HepG2 (cell line): ENCODE measurements around the gene TOP3B. TPM values are rescaled to one million over a fixed set of nuclear protein-coding genes. Genes with fewer than 3 reads are reported as not detected.

Experiments
- ATF1 ChIP-seq: IDR thresholded peaks from 2 replicates; pipeline ENCODE4 v1.6.1; 2016; ENCODE audit warnings: mild to moderate bottlenecking, control low read depth
- ATF7-NPFF ChIP-seq: sonication (generic); formaldehyde crosslinking; IDR thresholded peaks from 2 replicates; pipeline ENCODE4 v1.8.1; 2023; ENCODE audit warnings: mild to moderate bottlenecking, low read depth, missing genetic modification reagents, moderate library complexity
- BHLHE40 ChIP-seq: IDR thresholded peaks from 2 replicates; pipeline ENCODE4 v1.6.1; 2011; ENCODE audit warnings: low read length, improper control_type of control experiment
- HIC2 ChIP-seq: sonication (generic); formaldehyde crosslinking; IDR thresholded peaks from 2 replicates; pipeline ENCODE4 v1.9.0; 2022; ENCODE audit warnings: low read depth, missing genetic modification reagents
- MIER2 ChIP-seq: IDR thresholded peaks from 2 replicates; pipeline ENCODE4 v1.6.1; 2016; ENCODE audit warnings: missing biosample characterization, missing genetic modification reagents
- MYNN ChIP-seq: sonication (generic); formaldehyde crosslinking; IDR thresholded peaks from 2 replicates; pipeline ENCODE4 v1.4.0; 2020; ENCODE audit warnings: mild to moderate bottlenecking, low read depth, missing genetic modification reagents
- PHF20 ChIP-seq: sonication (generic); formaldehyde crosslinking; IDR thresholded peaks from 2 replicates; pipeline ENCODE4 v1.5.0; 2020; ENCODE audit warnings: mild to moderate bottlenecking, missing genetic modification reagents
- PHF8 ChIP-seq: sonication (generic); formaldehyde crosslinking; IDR thresholded peaks from 2 replicates; pipeline ENCODE4 v1.5.0; 2020; ENCODE audit warnings: missing genetic modification reagents
- PPARG ChIP-seq: conservative IDR thresholded peaks from 2 replicates; pipeline ENCODE4 v1.6.1; 2016; ENCODE audit warnings: missing biosample characterization, missing genetic modification reagents
- RBAK ChIP-seq: sonication (generic); formaldehyde crosslinking; IDR thresholded peaks from 2 replicates; pipeline ENCODE4 v1.5.1; 2020; ENCODE audit warnings: mild to moderate bottlenecking, missing genetic modification reagents
- RFX1 ChIP-seq: fragments of 450-650 bp; IDR thresholded peaks from 2 replicates; pipeline ENCODE4 v1.6.1; 2017
- ZBTB7A ChIP-seq: sonication (generic); formaldehyde crosslinking; IDR thresholded peaks from 2 replicates; pipeline ENCODE4 v1.8.0; 2022; ENCODE audit warnings: mild to moderate bottlenecking, missing genetic modification reagents
- ZFX ChIP-seq: sonication (generic); formaldehyde crosslinking; IDR thresholded peaks from 2 replicates; pipeline ENCODE4 v1.4.0; 2020; ENCODE audit warnings: mild to moderate bottlenecking, low read depth, missing genetic modification reagents, moderate library complexity
- ZNF337 ChIP-seq: sonication (generic); formaldehyde crosslinking; IDR thresholded peaks from 2 replicates; pipeline ENCODE4 v1.5.1; 2020; ENCODE audit warnings: missing genetic modification reagents, low read depth, mild to moderate bottlenecking, borderline replicate concordance
- ZNF367 ChIP-seq: sonication (generic); formaldehyde crosslinking; IDR thresholded peaks from 2 replicates; pipeline ENCODE4 v1.4.0; 2020; ENCODE audit warnings: missing genetic modification reagents, borderline replicate concordance
- ZNF496 ChIP-seq: sonication (generic); formaldehyde crosslinking; IDR thresholded peaks from 2 replicates; pipeline ENCODE4 v1.8.1; 2023; ENCODE audit warnings: mild to moderate bottlenecking, moderate library complexity, missing genetic modification reagents; ENCODE audit not compliant: insufficient replicate concordance
- ZNF563 ChIP-seq: sonication (generic); formaldehyde crosslinking; IDR thresholded peaks from 2 replicates; pipeline ENCODE4 v1.8.0; 2022; ENCODE audit warnings: mild to moderate bottlenecking, moderate library complexity, missing genetic modification reagents
- ZNF569 ChIP-seq: sonication (generic); formaldehyde crosslinking; IDR thresholded peaks from 2 replicates; pipeline ENCODE4 v1.5.0; 2020; ENCODE audit warnings: mild to moderate bottlenecking, missing genetic modification reagents, moderate library complexity, borderline replicate concordance
- ZNF598 ChIP-seq: sonication (generic); formaldehyde crosslinking; IDR thresholded peaks from 2 replicates; pipeline ENCODE4 v1.5.1; 2020; ENCODE audit warnings: mild to moderate bottlenecking, missing genetic modification reagents, borderline replicate concordance
- ZNF644 ChIP-seq: IDR thresholded peaks from 2 replicates; pipeline ENCODE4 v1.6.1; 2016; ENCODE audit warnings: low read depth
- ZNF782 ChIP-seq: sonication (generic); formaldehyde crosslinking; IDR thresholded peaks from 2 replicates; pipeline ENCODE4 v1.4.0; 2020; ENCODE audit warnings: missing genetic modification reagents, mild to moderate bottlenecking, borderline replicate concordance
- ZNF891 ChIP-seq: sonication (generic); formaldehyde crosslinking; IDR thresholded peaks from 2 replicates; pipeline ENCODE4 v1.5.0; 2020; ENCODE audit warnings: mild to moderate bottlenecking, missing genetic modification reagents
- polyA plus RNA-seq, 8 experiments: library from polyadenylated mRNA; depleted of rRNA in 3 of 8; stranded (reverse) in 7 of 8; unstranded in 1 of 8; fragments of >200 nt; fragmentation: Illumina TruSeq in 4 of 8; extraction: Trizol in 4 of 8; gene quantifications; 2 replicates each; pipeline versions ENCODE4 v1.2.1 to v1.2.3, GENCODE V29; 2011 to 2016; ENCODE audit warnings: low read depth in 4 of 8, missing spikeins in 1 of 8, mixed read lengths in 1 of 8; ENCODE audit not compliant: insufficient read depth in 1 of 8
- total RNA-seq, 5 experiments: library from RNA; depleted of rRNA; stranded (reverse); fragments of >200 nt; fragmentation: Illumina TruSeq; extraction: Trizol; gene quantifications; 2 replicates each; pipeline ENCODE4 v1.2.3, GENCODE V29; 2016; ENCODE audit warnings: low read depth in 1 of 5
- TF ChIP-seq, protein P1 (sequence below): sonication (generic); formaldehyde crosslinking; IDR thresholded peaks from 2 replicates; pipeline ENCODE4 v1.4.0; 2020; ENCODE audit warnings: missing genetic modification reagents
- TF ChIP-seq, protein P2 (sequence below): sonication (generic); formaldehyde crosslinking; IDR thresholded peaks from 2 replicates; pipeline ENCODE4 v1.4.0; 2020; ENCODE audit warnings: missing genetic modification reagents
- TF ChIP-seq, protein P3 (sequence below): sonication (generic); formaldehyde crosslinking; IDR thresholded peaks from 2 replicates; pipeline ENCODE4 v1.4.0; 2020; ENCODE audit warnings: mild to moderate bottlenecking, missing genetic modification reagents

The TOP3B gene
- total and polyA plus RNA-seq, 2 of the 13 experiments (the other 11 are each of a cell fraction or from before 2014, with no cell fraction given), result 28.5 to 29.7 TPM

DNA sequence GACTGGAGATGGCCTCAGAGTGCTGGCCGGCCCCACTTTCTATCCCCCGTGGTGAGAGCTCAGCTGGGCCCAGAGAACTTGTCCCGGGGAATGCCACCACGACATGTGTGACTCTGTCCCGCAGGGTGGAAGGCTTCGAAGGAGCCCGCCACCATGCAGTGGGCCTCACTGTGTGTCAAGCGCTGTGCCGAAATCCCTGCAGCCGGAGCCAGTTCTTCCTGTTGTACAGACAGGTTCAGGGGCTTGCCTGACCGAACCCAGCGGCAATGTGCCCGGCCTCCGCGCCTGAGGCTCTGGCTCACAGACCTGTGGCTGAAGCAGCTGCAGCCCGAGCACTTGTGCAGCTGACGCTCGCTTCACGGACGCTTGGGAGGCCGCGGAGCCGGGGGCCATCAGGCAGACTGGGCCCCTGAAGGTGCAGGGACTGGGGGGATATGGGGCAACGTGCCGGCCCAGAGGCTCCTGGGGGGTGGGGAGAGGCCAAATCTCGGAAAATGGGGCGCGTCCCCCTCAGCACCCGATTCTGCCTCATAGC lies 30.6 kb downstream of the TOP3B start (continued):
- TF ChIP-seq HIC2 (CRISPR knock-in tag), result no peak
- no peak for TF ChIP-seq ZFX (CRISPR knock-in tag)
- no peak for TF ChIP-seq RFX1
- no peak for TF ChIP-seq PHF20
- TF ChIP-seq ZNF496 (CRISPR knock-in tag), result no peak
- TF ChIP-seq, protein P1, sequence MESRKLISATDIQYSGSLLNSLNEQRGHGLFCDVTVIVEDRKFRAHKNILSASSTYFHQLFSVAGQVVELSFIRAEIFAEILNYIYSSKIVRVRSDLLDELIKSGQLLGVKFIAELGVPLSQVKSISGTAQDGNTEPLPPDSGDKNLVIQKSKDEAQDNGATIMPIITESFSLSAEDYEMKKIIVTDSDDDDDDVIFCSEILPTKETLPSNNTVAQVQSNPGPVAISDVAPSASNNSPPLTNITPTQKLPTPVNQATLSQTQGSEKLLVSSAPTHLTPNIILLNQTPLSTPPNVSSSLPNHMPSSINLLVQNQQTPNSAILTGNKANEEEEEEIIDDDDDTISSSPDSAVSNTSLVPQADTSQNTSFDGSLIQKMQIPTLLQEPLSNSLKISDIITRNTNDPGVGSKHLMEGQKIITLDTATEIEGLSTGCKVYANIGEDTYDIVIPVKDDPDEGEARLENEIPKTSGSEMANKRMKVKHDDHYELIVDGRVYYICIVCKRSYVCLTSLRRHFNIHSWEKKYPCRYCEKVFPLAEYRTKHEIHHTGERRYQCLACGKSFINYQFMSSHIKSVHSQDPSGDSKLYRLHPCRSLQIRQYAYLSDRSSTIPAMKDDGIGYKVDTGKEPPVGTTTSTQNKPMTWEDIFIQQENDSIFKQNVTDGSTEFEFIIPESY (CRISPR knock-in tag), result no peak
- TF ChIP-seq PPARG (CRISPR knock-in tag), result no peak
- no peak for TF ChIP-seq RBAK
- no peak for TF ChIP-seq ZNF563 (CRISPR knock-in tag)
- TF ChIP-seq ZNF644, result no peak
- no peak for TF ChIP-seq ZNF891 (CRISPR knock-in tag)
- TF ChIP-seq PHF8 (CRISPR knock-in tag), result peak; percentile 56
- peak; percentile 20; the same call in 1 of the 2 replicates for TF ChIP-seq ATF7-NPFF
- TF ChIP-seq ZNF598 (CRISPR knock-in tag), result no peak
- TF ChIP-seq, protein P2, sequence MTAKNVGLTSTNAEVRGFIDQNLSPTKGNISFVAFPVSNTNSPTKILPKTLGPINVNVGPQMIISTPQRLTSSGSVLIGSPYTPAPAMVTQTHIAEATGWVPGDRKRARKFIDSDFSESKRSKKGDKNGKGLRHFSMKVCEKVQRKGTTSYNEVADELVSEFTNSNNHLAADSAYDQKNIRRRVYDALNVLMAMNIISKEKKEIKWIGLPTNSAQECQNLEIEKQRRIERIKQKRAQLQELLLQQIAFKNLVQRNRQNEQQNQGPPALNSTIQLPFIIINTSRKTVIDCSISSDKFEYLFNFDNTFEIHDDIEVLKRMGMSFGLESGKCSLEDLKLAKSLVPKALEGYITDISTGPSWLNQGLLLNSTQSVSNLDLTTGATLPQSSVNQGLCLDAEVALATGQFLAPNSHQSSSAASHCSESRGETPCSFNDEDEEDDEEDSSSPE (CRISPR knock-in tag), result 0 out of 2 replicates have a peak, but pooled peaks have one; percentile 12
- no peak for TF ChIP-seq MIER2 (CRISPR knock-in tag)
- TF ChIP-seq ZBTB7A, result no peak
- TF ChIP-seq BHLHE40, result no peak
- TF ChIP-seq ZNF367, result no peak
- no peak for TF ChIP-seq ZNF337 (CRISPR knock-in tag)
- TF ChIP-seq, protein P3, sequence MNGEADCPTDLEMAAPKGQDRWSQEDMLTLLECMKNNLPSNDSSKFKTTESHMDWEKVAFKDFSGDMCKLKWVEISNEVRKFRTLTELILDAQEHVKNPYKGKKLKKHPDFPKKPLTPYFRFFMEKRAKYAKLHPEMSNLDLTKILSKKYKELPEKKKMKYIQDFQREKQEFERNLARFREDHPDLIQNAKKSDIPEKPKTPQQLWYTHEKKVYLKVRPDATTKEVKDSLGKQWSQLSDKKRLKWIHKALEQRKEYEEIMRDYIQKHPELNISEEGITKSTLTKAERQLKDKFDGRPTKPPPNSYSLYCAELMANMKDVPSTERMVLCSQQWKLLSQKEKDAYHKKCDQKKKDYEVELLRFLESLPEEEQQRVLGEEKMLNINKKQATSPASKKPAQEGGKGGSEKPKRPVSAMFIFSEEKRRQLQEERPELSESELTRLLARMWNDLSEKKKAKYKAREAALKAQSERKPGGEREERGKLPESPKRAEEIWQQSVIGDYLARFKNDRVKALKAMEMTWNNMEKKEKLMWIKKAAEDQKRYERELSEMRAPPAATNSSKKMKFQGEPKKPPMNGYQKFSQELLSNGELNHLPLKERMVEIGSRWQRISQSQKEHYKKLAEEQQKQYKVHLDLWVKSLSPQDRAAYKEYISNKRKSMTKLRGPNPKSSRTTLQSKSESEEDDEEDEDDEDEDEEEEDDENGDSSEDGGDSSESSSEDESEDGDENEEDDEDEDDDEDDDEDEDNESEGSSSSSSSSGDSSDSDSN (CRISPR knock-in tag), result peak; percentile 62
- TF ChIP-seq ZNF782 (CRISPR knock-in tag), result no peak
- TF ChIP-seq MYNN, result no peak
- no peak for TF ChIP-seq ZNF569 (CRISPR knock-in tag)
- TF ChIP-seq ATF1, result no peak
